ENCODE measurements around the gene FAM13A.

- TF ChIP-seq POLR2A (IDR thresholded peaks at IDR 0.05): no peak
- no peak for TF ChIP-seq CTCF (IDR thresholded peaks at IDR 0.05)
Measured at GRCh38 chr4:88788895-88789294, 268.1 kb downstream of the FAM13A start.
